HG03095 (cell line): Measurements from ENCODE around the gene NUDCD3.

ENCODE experiments used
- ATAC-seq: cut with Tn5 transposase; IDR thresholded peaks from one replicate; pipeline ENCODE4 v1.9.1; 2021; ENCODE audit warnings: moderate library complexity; ENCODE audit not compliant: unreplicated experiment

Gene NUDCD3

GRCh38 chr7:44490351-44491200 lies at the start of gene NUDCD3:
Gene NUDCD3 (minus strand): TSS chr7:44490658. CDS start chr7:44490600, 58 bp downstream.
- ATAC-seq: peak; percentile 83

GRCh38 chr7:44539669-44540506 lies 49.4 kb upstream of the NUDCD3 start:
- no peak for ATAC-seq

GRCh38 chr7:44538798-44539668 lies 48.6 kb upstream of the NUDCD3 start:
- no peak for ATAC-seq

- no peak for ATAC-seq
These were observed 47.8 kb upstream of the NUDCD3 start for GRCh38 chr7:44538093-44538797.

DNA sequence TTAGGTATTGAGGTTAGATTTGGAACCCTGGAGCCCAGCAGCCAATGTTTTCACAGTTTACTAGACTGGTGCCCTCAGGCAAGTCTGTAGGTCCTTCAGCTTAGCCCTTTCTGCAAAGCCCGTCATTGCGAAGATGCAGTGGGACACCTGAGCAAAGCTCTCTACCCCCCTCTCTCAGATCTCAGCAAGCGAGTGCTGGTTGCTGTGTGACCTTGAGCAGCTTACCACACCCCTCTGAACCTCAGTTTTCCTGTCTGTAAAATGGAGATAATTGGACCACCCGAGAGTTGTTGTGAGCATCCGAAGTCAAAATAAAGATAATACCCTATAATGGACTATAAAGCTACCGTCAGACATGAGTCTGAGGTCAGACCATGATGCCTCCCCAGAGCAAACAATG lies 47.0 kb upstream of the NUDCD3 start:
- ATAC-seq: no peak

GRCh38 chr7:44536090-44536489 lies 45.6 kb upstream of the NUDCD3 start:
- ATAC-seq: no peak

DNA sequence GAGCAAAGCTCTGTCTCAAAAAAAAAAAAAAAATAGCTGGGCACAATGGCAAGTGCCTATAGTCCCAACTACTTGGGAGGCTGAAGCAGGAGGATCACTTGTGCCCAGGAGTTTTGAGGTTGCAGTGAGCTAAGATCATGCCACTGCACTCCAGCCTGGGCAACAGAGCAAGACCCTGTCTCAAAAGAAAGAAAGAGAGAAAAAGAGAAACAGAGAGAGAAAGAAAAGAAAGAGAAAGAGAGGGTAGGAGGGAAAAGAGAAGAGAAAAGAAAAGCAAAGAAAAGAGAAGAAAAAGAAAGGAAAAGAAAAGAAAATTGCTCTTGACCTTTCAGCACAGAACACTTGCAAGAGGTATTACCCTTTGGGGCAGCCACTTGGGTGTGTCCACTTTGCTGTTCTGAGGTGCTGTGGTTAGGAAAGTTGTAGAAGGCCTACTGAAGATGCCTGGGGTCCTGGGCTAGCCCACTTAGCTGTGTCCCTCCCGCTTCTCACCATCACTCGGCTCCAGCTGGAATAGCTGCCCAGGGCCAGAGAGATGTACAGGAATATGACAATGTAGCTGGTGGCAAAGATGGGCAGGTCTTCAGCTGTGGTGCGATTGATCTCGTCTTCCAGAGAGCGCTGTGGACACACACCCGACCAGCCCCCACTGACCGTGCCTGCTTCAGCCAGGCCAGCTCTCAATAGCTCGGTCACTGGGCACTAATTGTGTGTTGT lies 45.0 kb upstream of the NUDCD3 start:
- ATAC-seq: no peak

DNA sequence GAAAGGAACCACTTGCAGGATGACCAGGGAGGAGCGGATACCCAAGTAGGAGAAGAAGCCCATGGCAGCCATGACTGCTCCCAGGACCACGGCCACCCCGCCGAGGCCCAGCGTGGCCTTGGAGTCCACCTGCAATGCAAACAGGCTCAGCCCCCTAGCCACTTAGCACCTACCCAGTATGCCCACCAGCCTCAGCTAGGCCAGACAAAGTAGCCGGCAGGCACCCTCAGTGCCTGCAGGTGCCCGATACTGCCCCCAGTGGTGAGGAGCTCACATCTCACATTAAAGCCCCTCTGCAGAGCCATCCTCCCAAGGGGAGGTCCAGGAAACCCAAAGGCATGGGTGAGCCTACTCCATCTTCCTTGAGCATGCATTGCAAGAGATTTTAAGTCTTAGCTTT lies 44.0 kb upstream of the NUDCD3 start:
- ATAC-seq: no peak

GRCh38 chr7:44534087-44534486 lies 43.6 kb upstream of the NUDCD3 start:
- ATAC-seq: no peak

- ATAC-seq: no peak
These were observed 43.0 kb upstream of the NUDCD3 start for GRCh38 chr7:44533301-44534055.

GRCh38 chr7:44531421-44532380 lies 41.2 kb upstream of the NUDCD3 start:
- no peak for ATAC-seq

DNA sequence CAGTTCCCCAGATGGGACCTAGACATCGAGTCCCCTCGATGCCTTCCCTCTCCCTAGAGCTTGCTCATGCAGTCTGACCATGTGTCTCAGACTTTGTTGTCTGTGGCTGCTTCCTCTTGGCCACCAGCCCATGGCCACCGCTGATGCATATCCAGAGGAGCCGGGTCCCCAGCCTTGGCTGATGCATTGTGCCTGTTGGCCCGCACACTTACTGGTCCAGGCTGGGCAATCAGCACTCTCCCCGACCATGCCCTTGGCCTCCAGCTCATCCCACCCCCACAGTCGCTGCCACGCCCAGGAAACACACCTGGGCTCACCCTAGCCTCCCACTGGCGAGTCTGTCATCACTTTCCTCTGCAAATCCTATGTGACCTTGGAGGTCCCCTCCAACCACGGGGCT lies 40.5 kb upstream of the NUDCD3 start:
- no peak for ATAC-seq

GRCh38 chr7:44524811-44525388 lies 34.4 kb upstream of the NUDCD3 start:
- no peak for ATAC-seq

DNA sequence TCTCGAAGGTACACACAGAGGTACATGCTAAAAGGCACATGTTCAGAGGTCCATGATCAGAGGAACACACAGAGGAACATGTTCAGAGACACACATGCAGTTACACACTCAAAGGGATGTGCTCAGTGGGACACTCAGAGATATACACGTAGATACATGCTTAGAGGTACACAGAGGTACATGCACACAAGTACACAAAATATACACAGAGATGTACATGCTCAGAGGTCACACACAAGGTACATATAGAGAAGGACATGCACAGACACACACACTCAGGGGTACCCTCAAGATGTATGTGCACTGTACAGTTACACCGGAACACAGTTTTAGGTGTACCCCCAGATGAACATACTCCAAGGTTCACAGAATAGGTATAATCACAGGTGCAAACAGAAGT lies 31.9 kb upstream of the NUDCD3 start:
- ATAC-seq: no peak

- ATAC-seq: no peak
These were observed 31.1 kb upstream of the NUDCD3 start for GRCh38 chr7:44521347-44522095.

DNA sequence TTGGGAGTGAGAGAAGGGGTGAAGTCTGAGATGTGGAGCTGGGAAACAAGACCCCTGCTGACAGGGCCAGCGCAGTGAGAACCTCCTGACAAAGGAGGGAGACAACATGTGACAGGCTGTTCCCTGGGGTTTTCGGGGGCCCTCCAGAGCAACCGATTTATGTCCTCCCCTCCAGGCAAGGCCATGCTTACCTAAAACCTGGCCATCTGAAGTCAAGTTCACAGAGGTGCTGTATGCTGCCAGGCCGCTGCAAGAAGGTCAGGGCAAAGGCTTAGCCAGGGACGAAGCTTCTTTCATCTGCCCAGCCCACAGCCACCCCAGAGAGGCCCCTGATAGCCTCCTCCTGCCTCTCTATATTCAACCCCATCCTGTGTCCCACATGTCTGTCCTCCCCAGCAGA lies 30.1 kb upstream of the NUDCD3 start:
- no peak for ATAC-seq

DNA sequence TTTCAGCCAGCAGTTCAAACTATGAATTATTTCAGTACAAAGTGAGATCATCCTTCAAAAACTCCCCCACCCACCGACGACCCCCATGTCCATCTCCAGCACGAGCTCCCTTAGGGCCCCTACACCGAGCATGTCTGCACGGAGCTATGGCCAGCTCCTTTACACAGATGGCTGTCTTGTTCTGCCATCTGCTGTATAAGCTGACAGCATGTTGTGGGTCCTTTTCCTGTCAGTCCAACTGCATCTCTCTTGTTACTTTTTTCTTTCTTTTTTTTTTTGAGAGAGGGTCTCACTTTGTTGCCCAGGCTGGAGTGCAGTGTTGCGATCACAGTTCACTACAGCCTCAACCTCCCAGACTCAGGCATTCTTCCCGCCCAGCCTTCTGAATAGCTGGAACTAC lies 29.1 kb upstream of the NUDCD3 start:
- no peak for ATAC-seq
